Keratinocyte (primary cell): ENCODE results near the gene CENPS. TPM values are rescaled to one million over a fixed set of nuclear protein-coding genes. Genes with fewer than 3 reads are reported as not detected.

ENCODE experiments used
- DNase-seq: peaks from one replicate; pipeline ENCODE4 v3.0.0-alpha.2; 2011; ENCODE audit warnings: low read depth, missing footprints, low spot score
- FAIRE-seq: peaks from 2 replicates; lab custom pipeline; 2011; peaks lifted over from hg19 to GRCh38; lab: Jason Lieb, UNC
- H2AFZ ChIP-seq: 2 replicates; pipeline ENCODE4 v1.6.0; 2012; ENCODE audit warnings: low read length, control low read depth, inconsistent platforms; ENCODE audit not compliant: control insufficient read depth
- H3K27ac ChIP-seq: 2 replicates; pipeline ENCODE4 v1.5.1; 2011; ENCODE audit warnings: low read length; ENCODE audit not compliant: control insufficient read depth, insufficient read depth
- H3K27me3 ChIP-seq: 3 replicates; pipeline ENCODE4 v1.6.0; 2011; ENCODE audit warnings: low read length; ENCODE audit not compliant: control insufficient read depth, insufficient read depth; ENCODE audit errors: extremely low read depth
- H3K36me3 ChIP-seq, 2 experiments: 2 replicates in 1 of 2; 3 replicates in 1 of 2; pipeline ENCODE4 v1.5.1; 2011; ENCODE audit warnings: low read length in 2 of 2, mild to moderate bottlenecking in 1 of 2; ENCODE audit not compliant: control insufficient read depth in 2 of 2, insufficient read depth in 2 of 2; ENCODE audit errors: extremely low read depth in 1 of 2
- H3K4me1 ChIP-seq: 3 replicates; pipeline ENCODE4 v1.5.1; 2011; ENCODE audit warnings: low read length; ENCODE audit not compliant: control insufficient read depth, insufficient read depth; ENCODE audit errors: extremely low read depth
- H3K4me2 ChIP-seq: 3 replicates; pipeline ENCODE4 v1.6.0; 2011; ENCODE audit warnings: low read depth, low read length; ENCODE audit not compliant: control insufficient read depth, insufficient read depth; ENCODE audit errors: extremely low read depth
- H3K4me3 ChIP-seq, 3 experiments: fragments of 200-600 bp in 1 of 3; sonication (generic) in 1 of 3; 2 replicates in 2 of 3; 3 replicates in 1 of 3; pipeline ENCODE4 v1.5.1; 2011 to 2016; ENCODE audit warnings: low read length in 3 of 3, mild to moderate bottlenecking in 3 of 3, control low read depth in 2 of 3, inconsistent platforms in 1 of 3, low read depth in 1 of 3, mixed read lengths in 1 of 3, mixed run types in 1 of 3, moderate library complexity in 1 of 3; ENCODE audit not compliant: control insufficient read depth in 2 of 3, insufficient read depth in 2 of 3; ENCODE audit errors: extremely low read depth in 1 of 3
- H3K79me2 ChIP-seq: 2 replicates; pipeline ENCODE4 v1.6.0; 2012; ENCODE audit warnings: low read length; ENCODE audit not compliant: control insufficient read depth, insufficient read depth
- H3K9ac ChIP-seq: 3 replicates; pipeline ENCODE4 v1.6.0; 2011; ENCODE audit warnings: low read length; ENCODE audit not compliant: control insufficient read depth, insufficient read depth; ENCODE audit errors: extremely low read depth
- H3K9me1 ChIP-seq: 3 replicates; pipeline ENCODE4 v1.6.0; 2011; ENCODE audit warnings: low read length; ENCODE audit not compliant: control insufficient read depth, insufficient read depth; ENCODE audit errors: extremely low read depth
- H3K9me3 ChIP-seq: 2 replicates; pipeline ENCODE4 v1.5.1; 2012; ENCODE audit warnings: low read depth, low read length; ENCODE audit not compliant: control insufficient read depth
- H4K20me1 ChIP-seq: 3 replicates; pipeline ENCODE4 v1.6.0; 2011; ENCODE audit warnings: low read length; ENCODE audit not compliant: control insufficient read depth, insufficient read depth; ENCODE audit errors: extremely low read depth
- CTCF ChIP-seq, 3 experiments: IDR thresholded peaks in 1 of 3; conservative IDR thresholded peaks in 1 of 3; optimal IDR thresholded peaks in 1 of 3; 2 replicates in 2 of 3; 3 replicates in 1 of 3; pipeline versions ENCODE3 to v1.5.1; 2011; ENCODE audit warnings: low read length in 3 of 3, mild to moderate bottlenecking in 3 of 3, moderate library complexity in 2 of 3, control low read depth in 1 of 3, inconsistent platforms in 1 of 3; ENCODE audit not compliant: insufficient read depth in 2 of 3; ENCODE audit errors: extremely low read depth in 1 of 3
- EZH2 ChIP-seq: IDR thresholded peaks from one replicate; pipeline ENCODE4 v1.6.1; 2012; ENCODE audit warnings: inconsistent platforms, mild to moderate bottlenecking, low read length, moderate library complexity
- dilution Hi-C: fragments of 300-500 bp; cut with MboI; formaldehyde crosslinking; loops from one replicate; pipeline ENCODE4 v1.7.0; 2020; ENCODE audit warnings: low sequenced_read_pairs; ENCODE audit not compliant: extremely low pct_ligation_motif_present
- polyA plus RNA-seq, 5 experiments: library from polyadenylated mRNA; depleted of rRNA in 3 of 5; stranded (reverse) in 3 of 5; stranded (forward) in 1 of 5; unstranded in 1 of 5; fragments of >200 nt; gene quantifications; 1 replicate in 1 of 5; 2 replicates in 3 of 5; 3 replicates in 1 of 5; pipeline versions ENCODE4 v1.2.1 to v1.2.3, GENCODE V29; 2011 to 2012; ENCODE audit warnings: missing spikeins in 2 of 5, low read depth in 1 of 5, low replicate concordance in 1 of 5

The CENPS gene
- polyA plus RNA-seq, 1 donor (not counting 4 experiments of a cell fraction or from before 2014, with no cell fraction given): 10.3 TPM

- no peaks in the 10 kb centered on the region for H3K9me1 ChIP-seq
- no peak for FAIRE-seq
Observed at GRCh38 chr1:10446790-10447422, 16.7 kb downstream of the CENPS start.

GRCh38 chr1:10449751-10450150 lies 19.5 kb downstream of the CENPS start, which contains the start of gene CORT:
CORT (plus strand) TSS chr1:10450031; CDS start chr1:10450224, 193 bp downstream.
- Histone ChIP-seq H3K36me3 (no peaks in the 10 kb centered on the region), H3K4me3 (no peak within 1 kb of the TSS), H4K20me1 (no peaks in the 10 kb centered on the region), H3K4me2 (no peak within 1 kb of the TSS), H3K79me2 (no peaks in the 10 kb centered on the region), H2AFZ (no peak within 1 kb of the TSS), H3K27me3 (no peaks in the 10 kb centered on the region), H3K4me1 (peaks cover 16% of the 10 kb centered on the region), H3K9me1 (no peaks in the 10 kb centered on the region), H3K9me3 (no peaks in the 10 kb centered on the region), H3K27ac (no peak within 1 kb of the TSS), H3K9ac (no peak within 1 kb of the TSS)
- dilution Hi-C loops: no loop called here
- no peak for DNase-seq
- no peak for FAIRE-seq
- TF ChIP-seq EZH2 (no peak), CTCF (optimal IDR thresholded peaks at IDR 0.05 in 1 of 3, IDR thresholded peaks at IDR 0.05 in 1 of 3, conservative IDR thresholded peaks at IDR 0.05 in 1 of 3; ENCODE audit: extremely low read depth in 1 of 3, insufficient read depth in 2 of 3, low read length in 3 of 3) (no peak)

More at GRCh38 chr1:10446790-10447422, 16.7 kb downstream of the CENPS start:
- H4K20me1 ChIP-seq: no peaks in the 10 kb centered on the region
- H3K27me3 ChIP-seq: no peaks in the 10 kb centered on the region
- H3K9me3 ChIP-seq: no peaks in the 10 kb centered on the region
- H3K9ac ChIP-seq: no peak overlapping the region
- no peak for TF ChIP-seq EZH2
- TF ChIP-seq CTCF (optimal IDR thresholded peaks at IDR 0.05 in 1 of 3, IDR thresholded peaks at IDR 0.05 in 1 of 3, conservative IDR thresholded peaks at IDR 0.05 in 1 of 3; ENCODE audit: extremely low read depth in 1 of 3, insufficient read depth in 2 of 3, low read length in 3 of 3): no peak
- H3K4me3 ChIP-seq: no peak overlapping the region
- peaks cover 25% of the 10 kb centered on the region for H3K4me1 ChIP-seq
- H3K36me3 ChIP-seq: no peaks in the 10 kb centered on the region
- no peak for DNase-seq
- dilution Hi-C loops: no loop called here
- H3K27ac ChIP-seq: no peak overlapping the region
- no peak overlapping the region for H2AFZ ChIP-seq
- H3K4me2 ChIP-seq: no peak overlapping the region
- no peaks in the 10 kb centered on the region for H3K79me2 ChIP-seq
